ENCODE data around the gene NUMBL. TPM values are rescaled to one million over a fixed set of nuclear protein-coding genes. Genes with fewer than 3 reads are reported as not detected.
A peak's percentile ranks its signal among the peaks of the same experiment; 100 is the strongest.

Gene NUMBL
- total and polyA plus RNA-seq, 11 donors = 7.3 to 29.1 (median 10.6) TPM

DNA sequence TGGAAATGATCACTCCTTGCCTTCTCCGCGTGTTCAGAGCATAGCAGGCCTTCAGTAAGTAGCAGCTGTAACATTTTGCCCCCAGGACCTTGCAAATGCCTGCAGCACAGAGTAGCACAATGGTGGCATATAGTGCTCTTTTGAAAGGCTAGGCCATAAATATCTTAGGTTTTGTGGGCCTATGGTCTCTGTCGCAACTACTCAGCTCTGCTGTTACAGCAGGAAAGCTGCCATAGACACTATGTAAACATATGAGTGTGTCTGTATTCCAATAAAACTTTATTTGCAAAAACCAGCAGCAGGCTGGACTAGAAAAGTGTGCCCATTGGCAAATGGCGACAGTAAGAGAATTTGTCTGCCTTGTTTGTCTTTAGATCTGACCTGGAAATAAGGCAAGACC, 35.8 kb upstream of the NUMBL start:
- DNase-seq = no peak
- TF ChIP-seq, protein P1, sequence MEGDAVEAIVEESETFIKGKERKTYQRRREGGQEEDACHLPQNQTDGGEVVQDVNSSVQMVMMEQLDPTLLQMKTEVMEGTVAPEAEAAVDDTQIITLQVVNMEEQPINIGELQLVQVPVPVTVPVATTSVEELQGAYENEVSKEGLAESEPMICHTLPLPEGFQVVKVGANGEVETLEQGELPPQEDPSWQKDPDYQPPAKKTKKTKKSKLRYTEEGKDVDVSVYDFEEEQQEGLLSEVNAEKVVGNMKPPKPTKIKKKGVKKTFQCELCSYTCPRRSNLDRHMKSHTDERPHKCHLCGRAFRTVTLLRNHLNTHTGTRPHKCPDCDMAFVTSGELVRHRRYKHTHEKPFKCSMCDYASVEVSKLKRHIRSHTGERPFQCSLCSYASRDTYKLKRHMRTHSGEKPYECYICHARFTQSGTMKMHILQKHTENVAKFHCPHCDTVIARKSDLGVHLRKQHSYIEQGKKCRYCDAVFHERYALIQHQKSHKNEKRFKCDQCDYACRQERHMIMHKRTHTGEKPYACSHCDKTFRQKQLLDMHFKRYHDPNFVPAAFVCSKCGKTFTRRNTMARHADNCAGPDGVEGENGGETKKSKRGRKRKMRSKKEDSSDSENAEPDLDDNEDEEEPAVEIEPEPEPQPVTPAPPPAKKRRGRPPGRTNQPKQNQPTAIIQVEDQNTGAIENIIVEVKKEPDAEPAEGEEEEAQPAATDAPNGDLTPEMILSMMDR (IDR thresholded peaks at IDR 0.05) = no peak
- 92 to 99% (median 98%) methylated on average over 4 of the region's 4 CpGs for WGBS, 4 donors

DNA sequence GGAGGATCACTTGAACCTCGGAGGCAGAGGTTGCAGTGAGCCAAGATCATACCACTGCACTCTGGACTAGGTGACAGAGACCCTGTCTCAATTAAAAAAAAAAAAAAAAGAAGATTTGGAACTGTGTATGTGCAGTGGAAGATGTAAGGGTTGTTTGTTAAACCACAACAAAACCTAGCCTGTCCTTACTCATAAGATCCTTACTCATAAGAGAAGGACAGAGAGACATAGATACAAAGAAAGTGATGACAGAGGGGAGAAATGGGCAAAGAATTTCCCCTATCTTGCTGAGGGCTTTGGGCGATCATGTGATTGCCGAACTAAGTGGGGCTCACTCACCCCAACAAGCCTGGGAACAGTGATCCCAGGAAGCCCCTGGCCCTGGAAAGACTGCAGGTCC, 34.4 kb upstream of the NUMBL start:
- intact Hi-C loops (cut with DNase I) = no loop called here

More for the DNA sequence above, 35.8 kb upstream of the NUMBL start:
- Histone ChIP-seq H3K36me3 (peaks cover 4 to 84% (median 77%) of the 10 kb centered on the region in 9 donors), H3K4me1 (peaks cover 4 to 23% (median 12%) of the 10 kb centered on the region in 12 donors), H3K9me3 (peaks cover 0 to 3% (median 0%) of the 10 kb centered on the region in 12 donors), H3K4me3 (no peak overlapping the region), H3K27me3 (no peaks in the 10 kb centered on the region), H3K27ac (no peak overlapping the region)
- intact Hi-C loops (cut with DNase I) = no loop called here
- no peak for ATAC-seq

DNA sequence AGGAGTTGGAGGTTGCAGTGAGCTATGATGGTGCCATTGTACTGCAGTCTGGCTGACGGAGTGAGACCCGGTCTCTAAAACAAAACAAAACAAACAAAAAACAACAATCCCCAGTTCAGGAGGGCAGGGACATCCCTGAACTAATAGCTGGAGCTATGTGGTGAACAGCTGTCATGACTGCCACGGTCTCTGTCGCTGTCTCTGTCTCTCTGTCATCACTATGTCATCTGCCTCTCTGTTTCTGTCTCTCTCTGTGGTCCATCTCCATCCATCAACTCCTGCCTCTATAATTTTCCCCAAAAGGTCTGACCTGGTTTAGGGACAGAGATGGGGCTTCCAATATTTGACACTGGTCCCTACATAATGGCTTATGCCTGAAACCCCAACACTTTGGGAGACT, 33.9 kb upstream of the NUMBL start:
- Histone ChIP-seq H3K4me3 (no peak overlapping the region), H3K27me3 (no peaks in the 10 kb centered on the region), H3K4me1 (peaks cover 6 to 42% (median 31%) of the 10 kb centered on the region in 12 donors), H3K9me3 (peaks cover 0 to 3% (median 0%) of the 10 kb centered on the region in 12 donors), H3K27ac (no peak overlapping the region), H3K36me3 (peaks cover 4 to 64% (median 57%) of the 10 kb centered on the region in 9 donors)
- TF ChIP-seq, protein P1 (IDR thresholded peaks at IDR 0.05) = no peak
- no peak for TF ChIP-seq POLR2A (IDR thresholded peaks at IDR 0.05)
- intact Hi-C loops (cut with DNase I) = no loop called here
- ATAC-seq (no peak), DNase-seq (peak in 1 of 5 donors; percentile 32)
- 95 to 98% (median 96%) methylated on average over 4 of the region's 4 CpGs for WGBS, 4 donors

More for the DNA sequence above, 34.4 kb upstream of the NUMBL start:
- H3K27ac ChIP-seq = no peak overlapping the region
- H3K36me3 ChIP-seq = peaks cover 4 to 70% (median 63%) of the 10 kb centered on the region in 9 donors
- ATAC-seq (no peak), DNase-seq (peak in 1 of 5 donors; percentile 26)
- TF ChIP-seq POLR2A (IDR thresholded peaks at IDR 0.05) = no peak
- TF ChIP-seq, protein P1 (IDR thresholded peaks at IDR 0.05) = no peak
- 93 to 96% (median 95%) methylated on average over 3 of the region's 3 CpGs for WGBS, 4 donors
- H3K27me3 ChIP-seq = no peaks in the 10 kb centered on the region
- H3K4me3 ChIP-seq = no peak overlapping the region
- peaks cover 6 to 37% (median 26%) of the 10 kb centered on the region in 12 donors for H3K4me1 ChIP-seq
- peaks cover 0 to 3% (median 0%) of the 10 kb centered on the region in 12 donors for H3K9me3 ChIP-seq

DNA sequence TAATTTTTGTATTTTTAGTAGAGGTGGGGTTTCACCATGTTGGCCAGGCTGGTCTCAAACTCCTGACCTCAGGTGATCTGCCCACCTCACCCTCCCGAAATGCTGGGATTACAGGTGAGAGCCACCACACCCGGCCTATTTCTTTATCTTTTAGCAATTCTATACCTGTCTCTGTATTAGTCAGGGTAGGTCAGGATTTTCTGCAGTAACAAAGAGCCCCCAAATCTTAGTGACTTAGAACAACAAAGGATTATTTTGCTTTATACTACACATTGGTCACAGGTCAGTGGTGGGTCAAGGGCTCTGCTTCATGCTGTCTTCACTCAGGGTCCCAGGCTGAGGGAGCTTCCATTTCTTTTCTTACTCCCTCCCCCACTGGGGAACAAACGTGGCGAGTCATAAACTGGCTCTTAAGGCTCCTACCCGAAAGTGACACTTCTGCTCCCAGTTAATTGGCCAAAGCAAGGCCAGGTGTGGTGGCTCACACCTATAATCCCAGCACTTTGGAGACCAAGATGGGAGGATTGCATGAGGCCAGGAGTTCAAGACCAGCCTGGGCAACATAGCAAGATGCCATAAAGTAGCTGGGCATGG, 33.3 kb upstream of the NUMBL start:
- H3K27ac ChIP-seq = no peak overlapping the region
- 96 to 100% (median 97%) methylated on average over 5 of the region's 5 CpGs for WGBS, 4 donors
- H3K4me1 ChIP-seq = peaks cover 6 to 48% (median 36%) of the 10 kb centered on the region in 12 donors
- TF ChIP-seq, protein P1 (IDR thresholded peaks at IDR 0.05) = no peak
- no peak for TF ChIP-seq POLR2A (IDR thresholded peaks at IDR 0.05)
- H3K27me3 ChIP-seq = no peaks in the 10 kb centered on the region
- ATAC-seq (no peak), DNase-seq (no peak)
- peaks cover 4 to 59% (median 52%) of the 10 kb centered on the region in 9 donors for H3K36me3 ChIP-seq
- peaks cover 0 to 3% (median 0%) of the 10 kb centered on the region in 12 donors for H3K9me3 ChIP-seq
- intact Hi-C loops (cut with DNase I) = no loop called here
- no peak overlapping the region for H3K4me3 ChIP-seq

Measured in heart left ventricle (tissue), 16 donors.